ENCODE data around the gene TACO1. TPM values are rescaled to one million over a fixed set of nuclear protein-coding genes. Genes with fewer than 3 reads are reported as not detected.
A peak's percentile ranks its signal among the peaks of the same experiment; 100 is the strongest.

The TACO1 gene
- polyA plus RNA-seq, 2 of the 4 experiments (the other 2 are of a cell fraction): 49.1 to 49.9 TPM

DNA sequence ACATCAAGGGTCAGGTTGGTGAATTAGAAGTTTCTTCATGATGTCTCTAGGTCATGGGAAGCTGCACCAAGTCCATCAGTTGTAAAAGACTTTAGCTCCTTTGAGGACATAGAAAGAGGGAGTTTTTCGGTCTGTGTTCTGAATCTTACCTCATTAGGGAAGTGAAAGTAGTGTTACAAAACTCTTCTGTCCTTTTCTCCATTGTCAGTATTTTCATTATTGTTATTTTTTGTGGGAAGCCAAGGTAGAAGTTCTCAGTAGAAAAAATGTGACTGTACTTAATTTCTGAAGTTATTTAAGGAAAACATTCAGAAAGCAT is 45.8 kb downstream of the TACO1 start:
- Histone ChIP-seq H3K27ac (no peak overlapping the region), H3K4me3 (no peak overlapping the region), H3K4me1 (no peaks in the 10 kb centered on the region), H3K9me3 (no peaks in the 10 kb centered on the region), H3K4me2 (no peak overlapping the region)
- ATAC-seq: no peak
- ChIA-PET CTCF (interaction anchor here (1.2 to 1.9 kb wide), 3 partner anchors 13 to 56 kb away, joined by 3 to 5 read pairs (median 4); no protein-coding TSS in a partner anchor), POLR2A (no interaction called here)
- DNase-seq (ENCODE audit: low read depth in 1 of 2, low spot score in 1 of 2): no peak
- TF ChIP-seq, protein P1, sequence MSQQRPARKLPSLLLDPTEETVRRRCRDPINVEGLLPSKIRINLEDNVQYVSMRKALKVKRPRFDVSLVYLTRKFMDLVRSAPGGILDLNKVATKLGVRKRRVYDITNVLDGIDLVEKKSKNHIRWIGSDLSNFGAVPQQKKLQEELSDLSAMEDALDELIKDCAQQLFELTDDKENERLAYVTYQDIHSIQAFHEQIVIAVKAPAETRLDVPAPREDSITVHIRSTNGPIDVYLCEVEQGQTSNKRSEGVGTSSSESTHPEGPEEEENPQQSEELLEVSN (IDR thresholded peaks at IDR 0.05; ENCODE audit: borderline replicate concordance, low read depth): no peak
- TF ChIP-seq EHMT2 (IDR thresholded peaks at IDR 0.05; ENCODE audit: low read depth) (no peak), HOXA7 (CRISPR knock-in tag; IDR thresholded peaks at IDR 0.05) (no peak), KDM1A (IDR thresholded peaks at IDR 0.05; ENCODE audit: low read depth) (no peak), HEYL (CRISPR knock-in tag; IDR thresholded peaks at IDR 0.05) (no peak), ESRRA (IDR thresholded peaks at IDR 0.05; ENCODE audit: borderline replicate concordance, low read length) (no peak), CHD4 (IDR thresholded peaks at IDR 0.05; ENCODE audit: borderline replicate concordance) (no peak), RNF2 (IDR thresholded peaks at IDR 0.05; ENCODE audit: borderline replicate concordance, low read depth) (no peak), ZFP36 (IDR thresholded peaks at IDR 0.05; ENCODE audit: borderline replicate concordance, partially characterized antibody) (no peak)
- TF ChIP-seq, protein P2, sequence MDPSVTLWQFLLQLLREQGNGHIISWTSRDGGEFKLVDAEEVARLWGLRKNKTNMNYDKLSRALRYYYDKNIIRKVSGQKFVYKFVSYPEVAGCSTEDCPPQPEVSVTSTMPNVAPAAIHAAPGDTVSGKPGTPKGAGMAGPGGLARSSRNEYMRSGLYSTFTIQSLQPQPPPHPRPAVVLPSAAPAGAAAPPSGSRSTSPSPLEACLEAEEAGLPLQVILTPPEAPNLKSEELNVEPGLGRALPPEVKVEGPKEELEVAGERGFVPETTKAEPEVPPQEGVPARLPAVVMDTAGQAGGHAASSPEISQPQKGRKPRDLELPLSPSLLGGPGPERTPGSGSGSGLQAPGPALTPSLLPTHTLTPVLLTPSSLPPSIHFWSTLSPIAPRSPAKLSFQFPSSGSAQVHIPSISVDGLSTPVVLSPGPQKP (IDR thresholded peaks at IDR 0.05; ENCODE audit: low read depth, low read length): no peak
- no peak for FAIRE-seq
- 89% methylated on average over 1 of the region's 1 CpG for WGBS (ENCODE audit: missing lambda C conversion rate)

DNA sequence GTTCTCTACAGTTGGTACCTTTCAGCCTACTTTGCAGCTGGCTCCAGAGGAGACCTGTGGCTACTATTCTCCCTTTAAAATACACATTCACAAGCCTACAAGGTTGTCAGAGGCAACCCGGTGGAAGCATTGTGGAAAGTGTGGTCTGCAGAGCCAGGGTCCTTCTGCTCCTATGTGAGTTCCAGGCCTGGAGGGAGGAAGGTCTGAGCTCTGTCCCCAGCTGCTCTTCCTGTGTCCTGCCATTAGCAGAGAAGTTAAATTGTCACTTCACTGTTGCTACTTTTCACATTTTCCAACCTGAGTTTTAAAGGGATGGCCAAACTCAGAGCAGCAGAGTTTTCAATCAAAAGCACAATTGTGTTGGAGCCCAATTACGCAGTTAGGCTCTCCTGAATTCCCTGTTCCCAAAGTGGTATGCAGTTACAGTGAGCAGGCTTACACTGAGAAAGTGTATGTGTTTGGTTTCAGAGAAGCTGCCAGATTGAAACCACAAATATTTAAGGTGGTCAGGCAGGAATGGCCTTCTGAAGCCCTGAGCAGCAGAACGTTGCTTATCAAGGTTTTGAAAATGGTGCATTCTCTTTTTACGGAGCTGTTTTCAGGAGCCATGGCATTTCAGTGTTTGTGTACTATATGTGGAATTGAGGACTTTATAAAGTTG is 46.5 kb downstream of the TACO1 start:
- H3K4me3 ChIP-seq: no peak overlapping the region
- H3K4me2 ChIP-seq: no peak overlapping the region
- H3K9me3 ChIP-seq: no peaks in the 10 kb centered on the region
- no peak overlapping the region for H3K27ac ChIP-seq
- TF ChIP-seq RCOR1 (IDR thresholded peaks at IDR 0.05; ENCODE audit: low read depth, low read length): no peak
- POLR2A ChIA-PET: no interaction called here
- H3K4me1 ChIP-seq: no peaks in the 10 kb centered on the region
- FAIRE-seq (no peak), ATAC-seq (0 out of 6 replicates have a peak, but pooled peaks of 1 of the 2 experiments have one; percentile 26), DNase-seq (ENCODE audit: low read depth in 1 of 2, low spot score in 1 of 2) (no peak)
- CTCF ChIA-PET: interaction anchor here (1.2 to 1.9 kb wide), 4 partner anchors 14 to 57 kb away, joined by 3 to 5 read pairs (median 4); no protein-coding TSS in a partner anchor
- 82% methylated on average over 4 of the region's 4 CpGs for WGBS (ENCODE audit: missing lambda C conversion rate)

DNA sequence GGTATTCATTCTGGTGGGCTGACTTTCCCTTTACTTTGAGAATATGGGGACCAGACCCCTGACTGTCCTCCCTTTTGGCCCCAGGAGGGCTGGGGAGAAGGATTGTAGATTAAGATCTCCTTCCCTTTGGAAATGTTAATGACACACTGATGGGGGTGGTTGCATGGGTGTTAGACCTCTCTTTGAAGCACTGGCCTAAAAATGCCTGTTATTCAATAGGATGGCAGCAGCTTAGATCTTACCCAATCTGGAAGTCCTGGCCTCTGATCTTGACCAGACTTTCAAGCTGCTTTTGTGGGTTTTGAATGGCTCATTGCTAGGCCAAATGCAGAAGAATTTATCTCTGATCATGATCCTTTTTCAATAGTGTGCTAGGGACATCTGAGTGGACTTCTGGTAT is 47.2 kb downstream of the TACO1 start:
- DNase-seq (ENCODE audit: low read depth in 1 of 2, low spot score in 1 of 2) (no peak), ATAC-seq (no peak), FAIRE-seq (no peak)
- POLR2A ChIA-PET: no interaction called here
- Histone ChIP-seq H3K27ac (no peak overlapping the region), H3K9me3 (no peaks in the 10 kb centered on the region), H3K4me3 (no peak overlapping the region), H3K4me1 (no peaks in the 10 kb centered on the region), H3K4me2 (no peak overlapping the region)
- CTCF ChIA-PET: interaction anchor here (1.2 kb wide), 2 partner anchors 14 to 36 kb away, joined by 4 to 5 read pairs; no protein-coding TSS in a partner anchor
- TF ChIP-seq EHMT2 (IDR thresholded peaks at IDR 0.05; ENCODE audit: low read depth) (no peak), FOXS1 (CRISPR knock-in tag; IDR thresholded peaks at IDR 0.05) (no peak), GATA3 (IDR thresholded peaks at IDR 0.05; ENCODE audit: borderline replicate concordance) (no peak), TP53 (CRISPR knock-in tag; IDR thresholded peaks at IDR 0.05) (no peak), EHF (CRISPR knock-in tag; IDR thresholded peaks at IDR 0.05) (no peak), NFE2L2 (conservative IDR thresholded peaks at IDR 0.05; ENCODE audit: low read length) (no peak), KDM5A (IDR thresholded peaks at IDR 0.05) (no peak), RNF2 (IDR thresholded peaks at IDR 0.05; ENCODE audit: borderline replicate concordance, low read depth) (no peak), CBX8 (IDR thresholded peaks at IDR 0.05) (no peak), PHF8 (IDR thresholded peaks at IDR 0.05; ENCODE audit: borderline replicate concordance, low read depth) (no peak), HOXA7 (CRISPR knock-in tag; IDR thresholded peaks at IDR 0.05) (no peak), BHLHE40 (IDR thresholded peaks at IDR 0.05; ENCODE audit: low read depth, low read length) (no peak)
- TF ChIP-seq, protein P2 (IDR thresholded peaks at IDR 0.05; ENCODE audit: low read depth, low read length): no peak
- TF ChIP-seq, protein P3, sequence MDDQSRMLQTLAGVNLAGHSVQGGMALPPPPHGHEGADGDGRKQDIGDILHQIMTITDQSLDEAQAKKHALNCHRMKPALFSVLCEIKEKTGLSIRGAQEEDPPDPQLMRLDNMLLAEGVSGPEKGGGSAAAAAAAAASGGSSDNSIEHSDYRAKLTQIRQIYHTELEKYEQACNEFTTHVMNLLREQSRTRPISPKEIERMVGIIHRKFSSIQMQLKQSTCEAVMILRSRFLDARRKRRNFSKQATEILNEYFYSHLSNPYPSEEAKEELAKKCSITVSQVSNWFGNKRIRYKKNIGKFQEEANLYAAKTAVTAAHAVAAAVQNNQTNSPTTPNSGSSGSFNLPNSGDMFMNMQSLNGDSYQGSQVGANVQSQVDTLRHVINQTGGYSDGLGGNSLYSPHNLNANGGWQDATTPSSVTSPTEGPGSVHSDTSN (IDR thresholded peaks at IDR 0.05): no peak

Measured in A549 (cell line).